HG02938 (cell line): ENCODE data around the gene CPNE6.

Experiments used
- ATAC-seq: cut with Tn5 transposase; IDR thresholded peaks from one replicate; pipeline ENCODE4 v1.9.1; 2021; ENCODE audit warnings: mild to moderate bottlenecking, moderate library complexity; ENCODE audit not compliant: unreplicated experiment

Gene CPNE6

GRCh38 chr14:24054324-24054641, 17.1 kb upstream of the CPNE6 start:
- no peak for ATAC-seq

GRCh38 chr14:24054646-24055045, 16.7 kb upstream of the CPNE6 start:
- ATAC-seq: no peak

- ATAC-seq: no peak
Measured at GRCh38 chr14:24055971-24056799, 15.2 kb upstream of the CPNE6 start.

- no peak for ATAC-seq
Measured at GRCh38 chr14:24056800-24057184, 14.6 kb upstream of the CPNE6 start.

- ATAC-seq: no peak
Measured at GRCh38 chr14:24057271-24057670, 14.1 kb upstream of the CPNE6 start.

GRCh38 chr14:24057867-24058259, 13.5 kb upstream of the CPNE6 start:
- no peak for ATAC-seq

- no peak for ATAC-seq
Measured at GRCh38 chr14:24058260-24058950, 13.0 kb upstream of the CPNE6 start.

GRCh38 chr14:24058951-24059475, 12.3 kb upstream of the CPNE6 start:
- no peak for ATAC-seq

- no peak for ATAC-seq
Measured at GRCh38 chr14:24059841-24060388, 11.4 kb upstream of the CPNE6 start.

GRCh38 chr14:24060443-24060842, 10.9 kb upstream of the CPNE6 start:
- no peak for ATAC-seq

GRCh38 chr14:24060984-24061913, 10.1 kb upstream of the CPNE6 start:
- ATAC-seq: no peak

- no peak for ATAC-seq
Measured at GRCh38 chr14:24062216-24062980, 9.0 kb upstream of the CPNE6 start.

GRCh38 chr14:24063263-24063836, 8.0 kb upstream of the CPNE6 start:
- ATAC-seq: no peak

GRCh38 chr14:24064091-24064795, 7.1 kb upstream of the CPNE6 start:
- ATAC-seq: no peak

- no peak for ATAC-seq
Measured at GRCh38 chr14:24064856-24065255, 6.5 kb upstream of the CPNE6 start.

- no peak for ATAC-seq
Measured at GRCh38 chr14:24065408-24065807, 6.0 kb upstream of the CPNE6 start.

GRCh38 chr14:24066496-24067132, 4.7 kb upstream of the CPNE6 start:
- ATAC-seq: no peak

GRCh38 chr14:24067133-24068082, 4.0 kb upstream of the CPNE6 start:
- no peak for ATAC-seq
